Keratinocyte (primary cell): ENCODE data around the gene ADIG. TPM values are rescaled to one million over a fixed set of nuclear protein-coding genes. Genes with fewer than 3 reads are reported as not detected.

Source experiments
- DNase-seq: peaks from one replicate; pipeline ENCODE4 v3.0.0-alpha.2; 2011; ENCODE audit warnings: low read depth, missing footprints, low spot score
- FAIRE-seq: peaks from 2 replicates; lab custom pipeline; 2011; peaks lifted over from hg19 to GRCh38; lab: Jason Lieb, UNC
- H2AFZ ChIP-seq: 2 replicates; pipeline ENCODE4 v1.6.0; 2012; ENCODE audit warnings: low read length, control low read depth, inconsistent platforms; ENCODE audit not compliant: control insufficient read depth
- H3K27ac ChIP-seq: 2 replicates; pipeline ENCODE4 v1.5.1; 2011; ENCODE audit warnings: low read length; ENCODE audit not compliant: control insufficient read depth, insufficient read depth
- H3K27me3 ChIP-seq: 3 replicates; pipeline ENCODE4 v1.6.0; 2011; ENCODE audit warnings: low read length; ENCODE audit not compliant: control insufficient read depth, insufficient read depth; ENCODE audit errors: extremely low read depth
- H3K36me3 ChIP-seq, 2 experiments: 2 replicates in 1 of 2; 3 replicates in 1 of 2; pipeline ENCODE4 v1.5.1; 2011; ENCODE audit warnings: low read length in 2 of 2, mild to moderate bottlenecking in 1 of 2; ENCODE audit not compliant: control insufficient read depth in 2 of 2, insufficient read depth in 2 of 2; ENCODE audit errors: extremely low read depth in 1 of 2
- H3K4me1 ChIP-seq: 3 replicates; pipeline ENCODE4 v1.5.1; 2011; ENCODE audit warnings: low read length; ENCODE audit not compliant: control insufficient read depth, insufficient read depth; ENCODE audit errors: extremely low read depth
- H3K4me2 ChIP-seq: 3 replicates; pipeline ENCODE4 v1.6.0; 2011; ENCODE audit warnings: low read depth, low read length; ENCODE audit not compliant: control insufficient read depth, insufficient read depth; ENCODE audit errors: extremely low read depth
- H3K4me3 ChIP-seq, 3 experiments: fragments of 200-600 bp in 1 of 3; sonication (generic) in 1 of 3; 2 replicates in 2 of 3; 3 replicates in 1 of 3; pipeline ENCODE4 v1.5.1; 2011 to 2016; ENCODE audit warnings: low read length in 3 of 3, mild to moderate bottlenecking in 3 of 3, control low read depth in 2 of 3, inconsistent platforms in 1 of 3, low read depth in 1 of 3, mixed read lengths in 1 of 3, mixed run types in 1 of 3, moderate library complexity in 1 of 3; ENCODE audit not compliant: control insufficient read depth in 2 of 3, insufficient read depth in 2 of 3; ENCODE audit errors: extremely low read depth in 1 of 3
- H3K79me2 ChIP-seq: 2 replicates; pipeline ENCODE4 v1.6.0; 2012; ENCODE audit warnings: low read length; ENCODE audit not compliant: control insufficient read depth, insufficient read depth
- H3K9ac ChIP-seq: 3 replicates; pipeline ENCODE4 v1.6.0; 2011; ENCODE audit warnings: low read length; ENCODE audit not compliant: control insufficient read depth, insufficient read depth; ENCODE audit errors: extremely low read depth
- H3K9me1 ChIP-seq: 3 replicates; pipeline ENCODE4 v1.6.0; 2011; ENCODE audit warnings: low read length; ENCODE audit not compliant: control insufficient read depth, insufficient read depth; ENCODE audit errors: extremely low read depth
- H3K9me3 ChIP-seq: 2 replicates; pipeline ENCODE4 v1.5.1; 2012; ENCODE audit warnings: low read depth, low read length; ENCODE audit not compliant: control insufficient read depth
- H4K20me1 ChIP-seq: 3 replicates; pipeline ENCODE4 v1.6.0; 2011; ENCODE audit warnings: low read length; ENCODE audit not compliant: control insufficient read depth, insufficient read depth; ENCODE audit errors: extremely low read depth
- EZH2 ChIP-seq: IDR thresholded peaks from one replicate; pipeline ENCODE4 v1.6.1; 2012; ENCODE audit warnings: inconsistent platforms, mild to moderate bottlenecking, low read length, moderate library complexity
- dilution Hi-C: fragments of 300-500 bp; cut with MboI; formaldehyde crosslinking; loops from one replicate; pipeline ENCODE4 v1.7.0; 2020; ENCODE audit warnings: low sequenced_read_pairs; ENCODE audit not compliant: extremely low pct_ligation_motif_present
- polyA plus RNA-seq, 5 experiments: library from polyadenylated mRNA; depleted of rRNA in 3 of 5; stranded (reverse) in 3 of 5; stranded (forward) in 1 of 5; unstranded in 1 of 5; fragments of >200 nt; gene quantifications; 1 replicate in 1 of 5; 2 replicates in 3 of 5; 3 replicates in 1 of 5; pipeline versions ENCODE4 v1.2.1 to v1.2.3, GENCODE V29; 2011 to 2012; ENCODE audit warnings: missing spikeins in 2 of 5, low read depth in 1 of 5, low replicate concordance in 1 of 5
- TF ChIP-seq, protein P1 (sequence below), 3 experiments: IDR thresholded peaks in 1 of 3; conservative IDR thresholded peaks in 1 of 3; optimal IDR thresholded peaks in 1 of 3; 2 replicates in 2 of 3; 3 replicates in 1 of 3; pipeline versions ENCODE3 to v1.5.1; 2011; ENCODE audit warnings: low read length in 3 of 3, mild to moderate bottlenecking in 3 of 3, moderate library complexity in 2 of 3, control low read depth in 1 of 3, inconsistent platforms in 1 of 3; ENCODE audit not compliant: insufficient read depth in 2 of 3; ENCODE audit errors: extremely low read depth in 1 of 3

The ADIG gene
- polyA plus RNA-seq, 1 donor (not counting 4 experiments of a cell fraction or from before 2014, with no cell fraction given), result not detected

DNA sequence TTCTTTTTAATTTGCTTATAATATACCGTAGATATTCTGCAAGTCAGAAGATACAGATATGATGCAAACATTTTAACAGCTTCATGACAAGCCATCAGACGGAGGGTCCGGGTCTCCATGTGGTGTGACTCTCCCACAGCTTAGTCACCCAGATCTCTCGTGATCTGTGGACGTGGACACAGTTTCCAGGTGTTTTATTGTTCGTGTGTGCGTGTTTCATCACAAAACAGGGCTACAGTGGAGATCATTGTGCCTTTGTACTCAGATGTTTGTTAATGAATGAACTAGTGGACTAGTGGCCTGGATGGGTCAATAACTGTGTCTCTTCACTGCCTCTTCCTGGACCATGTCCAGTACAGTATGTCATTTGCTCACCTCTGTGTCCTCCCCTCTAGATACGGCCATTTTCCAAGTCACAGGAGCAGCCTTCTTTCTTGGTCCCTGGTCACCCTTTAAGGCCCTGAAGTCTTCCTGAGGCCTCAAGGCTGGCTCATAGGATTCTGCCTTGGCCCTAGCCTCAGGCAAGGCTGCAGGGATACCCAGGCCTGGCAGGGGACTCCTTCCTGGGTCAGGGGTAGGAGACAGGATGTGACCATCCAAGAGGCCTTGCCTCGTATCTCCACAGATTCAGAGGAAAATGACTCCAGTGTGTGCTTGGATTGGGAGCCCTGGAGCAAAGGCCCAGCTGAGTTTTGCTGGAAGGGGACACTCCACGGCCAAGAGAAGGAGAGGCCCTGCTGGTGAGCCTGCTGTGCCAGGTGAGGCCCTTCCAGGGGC is 4.6 kb downstream of the ADIG start:
- H3K4me2 ChIP-seq, result no peak overlapping the region
- H3K9me1 ChIP-seq, result no peaks in the 10 kb centered on the region
- FAIRE-seq, result no peak
- no peaks in the 10 kb centered on the region for H3K36me3 ChIP-seq
- H3K79me2 ChIP-seq, result no peaks in the 10 kb centered on the region
- no peak overlapping the region for H3K4me3 ChIP-seq
- no peak overlapping the region for H3K9ac ChIP-seq
- no peak for DNase-seq
- no peak for TF ChIP-seq EZH2
- TF ChIP-seq, protein P1, sequence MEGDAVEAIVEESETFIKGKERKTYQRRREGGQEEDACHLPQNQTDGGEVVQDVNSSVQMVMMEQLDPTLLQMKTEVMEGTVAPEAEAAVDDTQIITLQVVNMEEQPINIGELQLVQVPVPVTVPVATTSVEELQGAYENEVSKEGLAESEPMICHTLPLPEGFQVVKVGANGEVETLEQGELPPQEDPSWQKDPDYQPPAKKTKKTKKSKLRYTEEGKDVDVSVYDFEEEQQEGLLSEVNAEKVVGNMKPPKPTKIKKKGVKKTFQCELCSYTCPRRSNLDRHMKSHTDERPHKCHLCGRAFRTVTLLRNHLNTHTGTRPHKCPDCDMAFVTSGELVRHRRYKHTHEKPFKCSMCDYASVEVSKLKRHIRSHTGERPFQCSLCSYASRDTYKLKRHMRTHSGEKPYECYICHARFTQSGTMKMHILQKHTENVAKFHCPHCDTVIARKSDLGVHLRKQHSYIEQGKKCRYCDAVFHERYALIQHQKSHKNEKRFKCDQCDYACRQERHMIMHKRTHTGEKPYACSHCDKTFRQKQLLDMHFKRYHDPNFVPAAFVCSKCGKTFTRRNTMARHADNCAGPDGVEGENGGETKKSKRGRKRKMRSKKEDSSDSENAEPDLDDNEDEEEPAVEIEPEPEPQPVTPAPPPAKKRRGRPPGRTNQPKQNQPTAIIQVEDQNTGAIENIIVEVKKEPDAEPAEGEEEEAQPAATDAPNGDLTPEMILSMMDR (optimal IDR thresholded peaks at IDR 0.05 in 1 of 3, IDR thresholded peaks at IDR 0.05 in 1 of 3, conservative IDR thresholded peaks at IDR 0.05 in 1 of 3; ENCODE audit: extremely low read depth in 1 of 3, insufficient read depth in 2 of 3, low read length in 3 of 3), result no peak
- H4K20me1 ChIP-seq, result no peaks in the 10 kb centered on the region
- H3K27me3 ChIP-seq, result peaks cover 6% of the 10 kb centered on the region
- H2AFZ ChIP-seq, result no peak overlapping the region
- no peak overlapping the region for H3K27ac ChIP-seq
- no peaks in the 10 kb centered on the region for H3K4me1 ChIP-seq
- dilution Hi-C loops, result no loop called here
- H3K9me3 ChIP-seq, result no peaks in the 10 kb centered on the region

DNA sequence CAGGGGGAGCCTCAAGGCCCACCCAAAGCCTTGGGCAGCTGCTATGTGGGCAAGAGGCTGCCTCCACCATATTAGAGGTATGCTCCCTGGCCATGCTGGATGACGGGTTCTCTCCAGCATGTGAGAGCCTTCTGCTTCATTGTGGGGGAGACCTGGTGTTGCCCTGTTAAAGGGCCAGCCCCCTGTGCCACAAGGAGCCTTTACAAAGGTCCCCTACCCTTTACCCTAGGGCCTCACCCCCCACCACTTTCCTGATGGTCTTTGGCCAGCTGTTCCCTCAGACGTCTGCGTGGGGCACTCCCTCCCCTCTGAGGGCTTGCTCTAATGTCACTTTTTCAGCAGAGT is 5.2 kb downstream of the ADIG start:
- DNase-seq (no peak), FAIRE-seq (no peak)
- dilution Hi-C loops, result no loop called here
- H2AFZ ChIP-seq, result no peak overlapping the region
- no peaks in the 10 kb centered on the region for H4K20me1 ChIP-seq
- H3K36me3 ChIP-seq, result no peaks in the 10 kb centered on the region
- no peaks in the 10 kb centered on the region for H3K4me1 ChIP-seq
- no peaks in the 10 kb centered on the region for H3K79me2 ChIP-seq
- H3K27ac ChIP-seq, result no peak overlapping the region
- H3K9me3 ChIP-seq, result no peaks in the 10 kb centered on the region
- no peak overlapping the region for H3K9ac ChIP-seq
- no peak overlapping the region for H3K4me2 ChIP-seq
- no peak overlapping the region for H3K4me3 ChIP-seq
- no peaks in the 10 kb centered on the region for H3K9me1 ChIP-seq
- H3K27me3 ChIP-seq, result peaks cover 6% of the 10 kb centered on the region
- TF ChIP-seq, protein P1 (optimal IDR thresholded peaks at IDR 0.05 in 1 of 3, IDR thresholded peaks at IDR 0.05 in 1 of 3, conservative IDR thresholded peaks at IDR 0.05 in 1 of 3; ENCODE audit: extremely low read depth in 1 of 3, insufficient read depth in 2 of 3, low read length in 3 of 3), result no peak
- TF ChIP-seq EZH2, result no peak
